A673 (cell line): ENCODE measurements around the gene ZBTB24. TPM values are rescaled to one million over a fixed set of nuclear protein-coding genes. Genes with fewer than 3 reads are reported as not detected.

Experiments used
- BruUV-seq: library from RNA; stranded (reverse); fragments of 400-500 nt; replicated peaks from 2 replicates; lab custom pipeline; 2021; lab: Mats Ljungman, UMichigan
- CTCF ChIA-PET: fragments of 300-600 bp; sonication (Branson Sonifier 250); formaldehyde crosslinking; loops from one replicate; lab custom pipeline; 2022; ENCODE audit warnings: antibody characterized with exemption; lab: Charles Lee
- POLR2A ChIA-PET: fragments of 300-600 bp; sonication (Branson Sonifier 250); formaldehyde crosslinking; loops from one replicate; lab custom pipeline; 2022; ENCODE audit warnings: antibody characterized with exemption; ENCODE audit not compliant: low non-redundant PET; lab: Charles Lee
- DNase-seq: peaks from one replicate; pipeline ENCODE4 v3.0.0-alpha.2; 2015; ENCODE audit warnings: low spot score
- H3K27ac ChIP-seq: fragments of 200-600 bp; sonication (generic); 2 replicates; pipeline ENCODE4 v1.5.1; 2016; ENCODE audit warnings: mixed run types, low read depth, mild to moderate bottlenecking, mixed read lengths, antibody characterized with exemption, low read length; ENCODE audit not compliant: poor library complexity, severe bottlenecking
- H3K27me3 ChIP-seq: fragments of 200-600 bp; sonication (generic); replicated peaks from 2 replicates; pipeline ENCODE4 v1.6.1; 2017; ENCODE audit warnings: mixed run types, low read depth, mild to moderate bottlenecking, mixed read lengths, antibody characterized with exemption, low read length; ENCODE audit not compliant: insufficient read depth, poor library complexity
- H3K36me3 ChIP-seq: fragments of 200-600 bp; sonication (generic); 2 replicates; pipeline ENCODE4 v1.6.1; 2016; ENCODE audit warnings: mixed run types, mild to moderate bottlenecking, mixed read lengths, antibody characterized with exemption, low read length; ENCODE audit not compliant: insufficient read depth, poor library complexity, severe bottlenecking
- H3K4me1 ChIP-seq: fragments of 200-600 bp; sonication (generic); 2 replicates; pipeline ENCODE4 v1.6.1; 2017; ENCODE audit warnings: mixed run types, mild to moderate bottlenecking, mixed read lengths, antibody characterized with exemption, low read length; ENCODE audit not compliant: insufficient read depth, poor library complexity, severe bottlenecking
- H3K4me3 ChIP-seq: fragments of 200-600 bp; sonication (generic); 2 replicates; pipeline ENCODE4 v1.5.1; 2016; ENCODE audit warnings: low read depth, mixed run types, mild to moderate bottlenecking, mixed read lengths, low read length; ENCODE audit not compliant: poor library complexity, severe bottlenecking
- H3K9me3 ChIP-seq: fragments of 200-600 bp; sonication (generic); 2 replicates; pipeline ENCODE4 v1.6.1; 2016; ENCODE audit warnings: mixed run types, low read depth, mild to moderate bottlenecking, mixed read lengths, antibody characterized with exemption, low read length; ENCODE audit not compliant: poor library complexity, severe bottlenecking
- CTCF ChIP-seq: fragments of 300-800, 200-600 bp; sonication (generic); conservative IDR thresholded peaks from 2 replicates; pipeline ENCODE4 v1.5.1; 2017; ENCODE audit warnings: low read depth, mild to moderate bottlenecking, antibody characterized with exemption, low read length, moderate library complexity, mixed read lengths
- EZH2 ChIP-seq: fragments of 200-600 bp; sonication (generic); IDR thresholded peaks from 2 replicates; pipeline ENCODE4 v1.6.1; 2017; ENCODE audit warnings: borderline replicate concordance, low read depth, mild to moderate bottlenecking, mixed read lengths, antibody characterized with exemption, low read length; ENCODE audit not compliant: poor library complexity, severe bottlenecking
- intact Hi-C: fragments of 100-400 bp; cut with micrococcal nuclease; formaldehyde crosslinking; loops from one replicate; pipeline ENCODE4 v1.10.0; 2022; ENCODE audit not compliant: unreplicated experiment
- total RNA-seq: library from RNA; stranded (reverse); gene quantifications from 2 replicates; pipeline ENCODE4 v1.2.3, GENCODE V29; 2021

ZBTB24 gene
- total RNA-seq, 1 experiment from 2014 or later, result 15.5 TPM

GRCh38 chr6:109446072-109446471 is 36.9 kb downstream of the ZBTB24 start:
- no TSS peak for BruUV-seq
- CTCF ChIA-PET, result no interaction called here
- TF ChIP-seq CTCF (no peak), EZH2 (no peak)
- POLR2A ChIA-PET, result no interaction called here
- Histone ChIP-seq H3K36me3 (no peaks in the 10 kb centered on the region), H3K4me1 (no peaks in the 10 kb centered on the region), H3K4me3 (no peak overlapping the region), H3K27ac (no peak overlapping the region), H3K27me3 (no peaks in the 10 kb centered on the region), H3K9me3 (no peaks in the 10 kb centered on the region)
- DNase-seq, result no peak
- intact Hi-C loops, result no loop called here

- ChIA-PET POLR2A (no interaction called here), CTCF (no interaction called here)
- Histone ChIP-seq H3K27me3 (no peaks in the 10 kb centered on the region), H3K4me1 (no peaks in the 10 kb centered on the region), H3K36me3 (no peaks in the 10 kb centered on the region), H3K9me3 (no peaks in the 10 kb centered on the region), H3K27ac (no peak overlapping the region), H3K4me3 (no peak overlapping the region)
- TF ChIP-seq CTCF (no peak), EZH2 (no peak)
- DNase-seq, result no peak
- intact Hi-C loops, result no loop called here
- no TSS peak for BruUV-seq
Measured at GRCh38 chr6:109445382-109445781, 37.6 kb downstream of the ZBTB24 start.

- ChIA-PET POLR2A (no interaction called here), CTCF (no interaction called here)
- intact Hi-C loops, result no loop called here
- H3K4me1 ChIP-seq, result no peaks in the 10 kb centered on the region
- H3K9me3 ChIP-seq, result no peaks in the 10 kb centered on the region
- DNase-seq, result no peak
- H3K4me3 ChIP-seq, result no peak overlapping the region
- no peaks in the 10 kb centered on the region for H3K27me3 ChIP-seq
- H3K36me3 ChIP-seq, result no peaks in the 10 kb centered on the region
- H3K27ac ChIP-seq, result no peak overlapping the region
- TF ChIP-seq CTCF, result no peak
- no peak for TF ChIP-seq EZH2
- no TSS peak for BruUV-seq
Measured at GRCh38 chr6:109443425-109443950, 39.5 kb downstream of the ZBTB24 start.
